ENCODE data around the gene PDPK1.

PDPK1 gene

GRCh38 chr16:2505695-2506094 lies 32.1 kb upstream of the PDPK1 start:
- DNase-seq (ENCODE audit: low read depth), result no peak
- no peak overlapping the region for H3K4me3 ChIP-seq (ENCODE audit: low read depth, low read length)
- TF ChIP-seq POLR2A (IDR thresholded peaks at IDR 0.05; ENCODE audit: extremely low read depth, insufficient read length) (no peak), MAX (IDR thresholded peaks at IDR 0.05; ENCODE audit: low read depth, low read length) (no peak), CTCF (IDR thresholded peaks at IDR 0.05; ENCODE audit: low read depth, low read length) (no peak), MYC (IDR thresholded peaks at IDR 0.05; ENCODE audit: low read depth, low read length) (no peak)

- no peak for TF ChIP-seq POLR2A (IDR thresholded peaks at IDR 0.05; ENCODE audit: extremely low read depth, insufficient read length)
- no peak for TF ChIP-seq MAX (IDR thresholded peaks at IDR 0.05; ENCODE audit: low read depth, low read length)
- no peak for TF ChIP-seq CTCF (IDR thresholded peaks at IDR 0.05; ENCODE audit: low read depth, low read length)
- TF ChIP-seq MYC (IDR thresholded peaks at IDR 0.05; ENCODE audit: low read depth, low read length), result no peak
- H3K4me3 ChIP-seq (ENCODE audit: low read depth, low read length), result no peak overlapping the region
- no peak for DNase-seq (ENCODE audit: low read depth)
Measured at GRCh38 chr16:2507052-2507659, 30.7 kb upstream of the PDPK1 start.

- DNase-seq (ENCODE audit: low read depth), result no peak
- no peak overlapping the region for H3K4me3 ChIP-seq (ENCODE audit: low read depth, low read length)
- TF ChIP-seq MAX (IDR thresholded peaks at IDR 0.05; ENCODE audit: low read depth, low read length), result no peak
Measured at GRCh38 chr16:2507665-2508064, 30.2 kb upstream of the PDPK1 start.

- DNase-seq (ENCODE audit: low read depth), result no peak
- TF ChIP-seq MYC (IDR thresholded peaks at IDR 0.05; ENCODE audit: low read depth, low read length), result no peak
- TF ChIP-seq CTCF (IDR thresholded peaks at IDR 0.05; ENCODE audit: low read depth, low read length), result no peak
- TF ChIP-seq POLR2A (IDR thresholded peaks at IDR 0.05; ENCODE audit: extremely low read depth, insufficient read length), result no peak
- no peak for TF ChIP-seq MAX (IDR thresholded peaks at IDR 0.05; ENCODE audit: low read depth, low read length)
Measured at GRCh38 chr16:2508722-2509400, 29.0 kb upstream of the PDPK1 start.

GRCh38 chr16:2511128-2511800 lies 26.6 kb upstream of the PDPK1 start:
- TF ChIP-seq POLR2A (IDR thresholded peaks at IDR 0.05; ENCODE audit: extremely low read depth, insufficient read length) (no peak), CTCF (IDR thresholded peaks at IDR 0.05; ENCODE audit: low read depth, low read length) (no peak), MAX (IDR thresholded peaks at IDR 0.05; ENCODE audit: low read depth, low read length) (no peak), MYC (IDR thresholded peaks at IDR 0.05; ENCODE audit: low read depth, low read length) (no peak)
- no peak overlapping the region for H3K4me3 ChIP-seq (ENCODE audit: low read depth, low read length)
- no peak for DNase-seq (ENCODE audit: low read depth)

More at GRCh38 chr16:2508722-2509400, 29.0 kb upstream of the PDPK1 start:
- no peak overlapping the region for H3K4me3 ChIP-seq (ENCODE audit: low read depth, low read length)

All from NB4 (cell line).